Caco-2 (cell line): ENCODE results near the gene PTPN6. TPM values are rescaled to one million over a fixed set of nuclear protein-coding genes. Genes with fewer than 3 reads are reported as not detected.

Experiments used
- BruUV-seq: library from RNA; stranded (reverse); fragments of 400-500 nt; replicated peaks from 2 replicates; lab custom pipeline; 2021; lab: Mats Ljungman, UMichigan
- CTCF ChIA-PET: fragments of 300-600 bp; sonication (Branson Sonifier 250); formaldehyde crosslinking; loops from one replicate; lab custom pipeline; 2022; ENCODE audit warnings: antibody characterized with exemption; lab: Charles Lee
- POLR2A ChIA-PET: fragments of 300-600 bp; sonication (Branson Sonifier 250); formaldehyde crosslinking; loops from one replicate; lab custom pipeline; 2022; ENCODE audit warnings: antibody characterized with exemption; lab: Charles Lee
- DNase-seq, 2 experiments: peaks; one replicate each; pipeline versions ENCODE4 v3.0.0 to v3.0.0-alpha.2; 2020 to 2022
- H3K27me3 ChIP-seq: replicated peaks from 2 replicates; pipeline ENCODE4 v1.6.0; 2011; ENCODE audit warnings: low read length; ENCODE audit not compliant: control insufficient read depth, insufficient read depth
- H3K36me3 ChIP-seq: 2 replicates; pipeline ENCODE4 v1.5.1; 2011; ENCODE audit warnings: low read length; ENCODE audit not compliant: control insufficient read depth, insufficient read depth
- H3K4me1 ChIP-seq: fragments of 250-450 bp; sonication (Bioruptor Pico); 2 replicates; pipeline ENCODE4 v1.5.1; 2020; ENCODE audit warnings: mild to moderate bottlenecking
- H3K4me3 ChIP-seq: 2 replicates; pipeline ENCODE4 v1.5.1; 2011; ENCODE audit warnings: low read depth, mild to moderate bottlenecking, control low read depth, low read length
- H3K9me3 ChIP-seq: fragments of 250-450 bp; sonication (Bioruptor Pico); 2 replicates; pipeline ENCODE4 v1.5.1; 2020; ENCODE audit warnings: mild to moderate bottlenecking, moderate library complexity
- H3K27ac Mint-ChIP-seq: one replicate; pipeline ENCODE4 v1.8.0; 2022; ENCODE audit warnings: mixed read lengths; ENCODE audit not compliant: unreplicated experiment
- H3K27me3 Mint-ChIP-seq: one replicate; pipeline ENCODE4 v1.8.0; 2022; ENCODE audit warnings: mixed read lengths; ENCODE audit not compliant: insufficient read depth, unreplicated experiment
- H3K36me3 Mint-ChIP-seq: one replicate; pipeline ENCODE4 v1.8.0; 2022; ENCODE audit warnings: mild to moderate bottlenecking, mixed read lengths; ENCODE audit not compliant: insufficient read depth, unreplicated experiment
- H3K4me1 Mint-ChIP-seq: one replicate; pipeline ENCODE4 v1.8.0; 2022; ENCODE audit warnings: low read depth, mixed read lengths; ENCODE audit not compliant: unreplicated experiment
- H3K4me3 Mint-ChIP-seq: one replicate; pipeline ENCODE4 v1.8.0; 2022; ENCODE audit warnings: mild to moderate bottlenecking, moderate library complexity, mixed read lengths; ENCODE audit not compliant: unreplicated experiment
- H3K9me3 Mint-ChIP-seq: one replicate; pipeline ENCODE4 v1.8.0; 2022; ENCODE audit warnings: mixed read lengths; ENCODE audit not compliant: unreplicated experiment
- CTCF ChIP-seq, 2 experiments: fragments of 200-600 bp in 1 of 2; IDR thresholded peaks; 1 replicate in 1 of 2; 2 replicates in 1 of 2; pipeline versions ENCODE4 v1.5.1 to v1.8.0; 2011 to 2022; ENCODE audit warnings: antibody characterized with exemption in 1 of 2, control low read depth in 1 of 2, inconsistent platforms in 1 of 2, low read depth in 1 of 2, low read length in 1 of 2, mild to moderate bottlenecking in 1 of 2, moderate library complexity in 1 of 2; ENCODE audit not compliant: insufficient read depth in 1 of 2, severe bottlenecking in 1 of 2, unreplicated experiment in 1 of 2
- intact Hi-C: fragments of 100-400 bp; cut with micrococcal nuclease; formaldehyde crosslinking; loops from one replicate; pipeline ENCODE4 v1.10.0; 2022; ENCODE audit not compliant: unreplicated experiment
- total RNA-seq: library from RNA; stranded (reverse); gene quantifications from 2 replicates; pipeline ENCODE4 v1.2.3, GENCODE V29; 2022

PTPN6 gene
- total RNA-seq, 1 experiment from 2014 or later: 43.9 TPM

GRCh38 chr12:6981152-6982052 is 30.2 kb downstream of the PTPN6 start:
- H3K27me3 ChIP-seq: no peaks in the 10 kb centered on the region

GRCh38 chr12:6982532-6982931 is 31.4 kb downstream of the PTPN6 start:
- Mint-ChIP-seq H3K4me1 (peaks cover 55% of the 10 kb centered on the region), H3K36me3 (peaks cover 83% of the 10 kb centered on the region), H3K4me3 (peak overlapping the region; percentile 72), H3K9me3 (no peaks in the 10 kb centered on the region), H3K27me3 (no peaks in the 10 kb centered on the region), H3K27ac (peak overlapping the region; percentile 98)
- H3K4me3 ChIP-seq: no peak overlapping the region
- intact Hi-C loops: no loop called here
- CTCF ChIA-PET: interaction anchor here (0.8 to 1.4 kb wide), 3 partner anchors 13 to 20 kb away, joined by 3 to 6 read pairs (median 3); no protein-coding TSS in a partner anchor
- DNase-seq: no peak
- H3K9me3 ChIP-seq: no peaks in the 10 kb centered on the region
- no peaks in the 10 kb centered on the region for H3K27me3 ChIP-seq
- no TSS peak for BruUV-seq
- no peak for TF ChIP-seq CTCF (IDR thresholded peaks at IDR 0.05; ENCODE audit: insufficient read depth in 1 of 2, low read depth in 1 of 2, low read length in 1 of 2, severe bottlenecking in 1 of 2, unreplicated experiment in 1 of 2)
- POLR2A ChIA-PET: interaction anchor here (0.6 to 0.7 kb wide), 2 partner anchors 10 to 18 kb away, joined by 3 read pairs; no protein-coding TSS in a partner anchor
- H3K4me1 ChIP-seq: peaks cover 60% of the 10 kb centered on the region
- peaks cover 10% of the 10 kb centered on the region for H3K36me3 ChIP-seq

More at GRCh38 chr12:6981152-6982052, 30.2 kb downstream of the PTPN6 start:
- BruUV-seq: TSS peak; percentile 83
- CTCF ChIA-PET: interaction anchor here (0.6 to 2.4 kb wide), 12 partner anchors 15 to 128 kb away, joined by 3 to 13 read pairs (median 4); partner anchors contain the start of genes C12orf57, C1RL, LPCAT3 and RNU7-1
- H3K9me3 Mint-ChIP-seq: no peaks in the 10 kb centered on the region
- DNase-seq: peak; percentile 91 to 94
- intact Hi-C loops: loop anchor here (1.0 kb wide), 5 partner anchors 8 to 111 kb away; partner anchors contain the start of genes C1R and LPCAT3
- no peaks in the 10 kb centered on the region for H3K9me3 ChIP-seq
- POLR2A ChIA-PET: interaction anchor here (0.5 to 1.9 kb wide), 12 partner anchors 15 to 955 kb away, joined by 3 to 20 read pairs (median 6); partner anchors contain the start of genes C12orf57, LPCAT3, RNU7-1 and SPSB2
- H3K27ac Mint-ChIP-seq: peak overlapping the region; percentile 98
- peaks cover 62% of the 10 kb centered on the region for H3K4me1 Mint-ChIP-seq
- peaks cover 14% of the 10 kb centered on the region for H3K36me3 ChIP-seq
- peak overlapping the region; percentile 72 for H3K4me3 Mint-ChIP-seq
- TF ChIP-seq CTCF (IDR thresholded peaks at IDR 0.05; ENCODE audit: insufficient read depth in 1 of 2, low read depth in 1 of 2, low read length in 1 of 2, severe bottlenecking in 1 of 2, unreplicated experiment in 1 of 2): no peak
- no peak overlapping the region for H3K4me3 ChIP-seq
- no peaks in the 10 kb centered on the region for H3K27me3 Mint-ChIP-seq
- peaks cover 85% of the 10 kb centered on the region for H3K36me3 Mint-ChIP-seq
- peaks cover 60% of the 10 kb centered on the region for H3K4me1 ChIP-seq

- ChIA-PET CTCF (no interaction called here), POLR2A (no interaction called here)
- H3K9me3 Mint-ChIP-seq: no peaks in the 10 kb centered on the region
- no peak overlapping the region for H3K4me3 Mint-ChIP-seq
- H3K4me1 Mint-ChIP-seq: peaks cover 14% of the 10 kb centered on the region
- H3K36me3 ChIP-seq: no peaks in the 10 kb centered on the region
- TF ChIP-seq CTCF (IDR thresholded peaks at IDR 0.05; ENCODE audit: insufficient read depth in 1 of 2, low read depth in 1 of 2, low read length in 1 of 2, severe bottlenecking in 1 of 2, unreplicated experiment in 1 of 2): no peak
- no peak for DNase-seq
- H3K27me3 Mint-ChIP-seq: no peaks in the 10 kb centered on the region
- peaks cover 50% of the 10 kb centered on the region for H3K36me3 Mint-ChIP-seq
- H3K27me3 ChIP-seq: no peaks in the 10 kb centered on the region
- H3K27ac Mint-ChIP-seq: peak overlapping the region; percentile 30
- H3K4me1 ChIP-seq: peaks cover 26% of the 10 kb centered on the region
- H3K9me3 ChIP-seq: no peaks in the 10 kb centered on the region
- intact Hi-C loops: no loop called here
- BruUV-seq: no TSS peak
- H3K4me3 ChIP-seq: no peak overlapping the region
Measured at GRCh38 chr12:6987956-6988553, 36.9 kb downstream of the PTPN6 start.
